A549 (cell line): ENCODE measurements around the gene NRXN3.

ENCODE experiments used
- BCL3 ChIP-seq: fragments of >200 bp; sonication (Bioruptor Twin); formaldehyde crosslinking; IDR thresholded peaks from 3 replicates; pipeline ENCODE4 v1.6.1; 2016
- BHLHE40 ChIP-seq: IDR thresholded peaks from 2 replicates; pipeline ENCODE4 v1.6.1; 2012; ENCODE audit warnings: low read depth, low read length, inconsistent platforms
- CHD2 ChIP-seq: fragments of 150-350 bp; IDR thresholded peaks from 2 replicates; pipeline ENCODE4 v1.6.1; 2014; ENCODE audit warnings: low read length; ENCODE audit not compliant: partially characterized antibody
- E2F6 ChIP-seq: IDR thresholded peaks from 2 replicates; pipeline ENCODE4 v1.6.1; 2012; ENCODE audit warnings: low read depth, borderline replicate concordance
- EP300 ChIP-seq, 2 experiments: fragments of >200 bp; sonication (Bioruptor Twin); formaldehyde crosslinking; IDR thresholded peaks; 2 replicates in 1 of 2; 3 replicates in 1 of 2; pipeline ENCODE4 v1.6.1; 2016 to 2017
- ESRRA ChIP-seq: fragments of 150-350 bp; IDR thresholded peaks from 2 replicates; pipeline ENCODE4 v1.6.1; 2014; ENCODE audit warnings: mild to moderate bottlenecking, low read length, borderline replicate concordance
- FOSL2 ChIP-seq, 2 experiments: fragments of 450-650 bp in 1 of 2; fragments of >200 bp in 1 of 2; sonication (Bioruptor Twin) in 1 of 2; formaldehyde crosslinking; IDR thresholded peaks; 2 replicates each; pipeline versions ENCODE4 v1.5.0 to v1.6.1; 2016 to 2020; ENCODE audit warnings: mild to moderate bottlenecking in 1 of 2, moderate library complexity in 1 of 2
- HDAC2 ChIP-seq: fragments of 200-600 bp; sonication (generic); IDR thresholded peaks from 2 replicates; pipeline ENCODE4 v1.6.1; 2016
- JUN ChIP-seq, 2 experiments: fragments of >200 bp; sonication (Bioruptor Twin); formaldehyde crosslinking; IDR thresholded peaks; 2 replicates in 1 of 2; 3 replicates in 1 of 2; pipeline ENCODE4 v1.6.1; 2016 to 2017
- PBX3 ChIP-seq: IDR thresholded peaks from 2 replicates; pipeline ENCODE4 v1.6.1; 2012
- POLR2A ChIP-seq: IDR thresholded peaks from 2 replicates; pipeline ENCODE4 v1.6.1; 2012; ENCODE audit warnings: mild to moderate bottlenecking, low read length
- TF ChIP-seq, protein P1 (sequence below): fragments of >200 bp; sonication (Bioruptor Twin); formaldehyde crosslinking; IDR thresholded peaks from 3 replicates; pipeline ENCODE4 v1.5.1; 2016

- TF ChIP-seq BCL3 (no peak), EP300 (IDR thresholded peaks at IDR 0.05) (no peak), CHD2 (no peak), FOSL2 (IDR thresholded peaks at IDR 0.05) (no peak), FOSL2 (CRISPR knock-in tag; IDR thresholded peaks at IDR 0.05) (no peak), POLR2A (no peak), HDAC2 (no peak), BHLHE40 (no peak), E2F6 (no peak), JUN (IDR thresholded peaks at IDR 0.05) (no peak), PBX3 (no peak), ESRRA (no peak)
- TF ChIP-seq, protein P1, sequence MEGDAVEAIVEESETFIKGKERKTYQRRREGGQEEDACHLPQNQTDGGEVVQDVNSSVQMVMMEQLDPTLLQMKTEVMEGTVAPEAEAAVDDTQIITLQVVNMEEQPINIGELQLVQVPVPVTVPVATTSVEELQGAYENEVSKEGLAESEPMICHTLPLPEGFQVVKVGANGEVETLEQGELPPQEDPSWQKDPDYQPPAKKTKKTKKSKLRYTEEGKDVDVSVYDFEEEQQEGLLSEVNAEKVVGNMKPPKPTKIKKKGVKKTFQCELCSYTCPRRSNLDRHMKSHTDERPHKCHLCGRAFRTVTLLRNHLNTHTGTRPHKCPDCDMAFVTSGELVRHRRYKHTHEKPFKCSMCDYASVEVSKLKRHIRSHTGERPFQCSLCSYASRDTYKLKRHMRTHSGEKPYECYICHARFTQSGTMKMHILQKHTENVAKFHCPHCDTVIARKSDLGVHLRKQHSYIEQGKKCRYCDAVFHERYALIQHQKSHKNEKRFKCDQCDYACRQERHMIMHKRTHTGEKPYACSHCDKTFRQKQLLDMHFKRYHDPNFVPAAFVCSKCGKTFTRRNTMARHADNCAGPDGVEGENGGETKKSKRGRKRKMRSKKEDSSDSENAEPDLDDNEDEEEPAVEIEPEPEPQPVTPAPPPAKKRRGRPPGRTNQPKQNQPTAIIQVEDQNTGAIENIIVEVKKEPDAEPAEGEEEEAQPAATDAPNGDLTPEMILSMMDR, result peak; percentile 64
Observed at GRCh38 chr14:78566026-78566858, 396.1 kb downstream of the NRXN3 start.
